ENCODE data around the gene SFI1.
"Not testable (repeated sequence)": the region's sequence is repeated elsewhere in the genome, so short reads cannot be mapped to it uniquely, and the experiment has no call there.

SFI1 gene

GRCh38 chr22:31586137-31586920, 90.0 kb downstream of the SFI1 start:
- no peak for DNase-seq (ENCODE audit: low read depth, low spot score)

GRCh38 chr22:31588970-31589675, 92.8 kb downstream of the SFI1 start:
- no peak for DNase-seq (ENCODE audit: low read depth, low spot score)

GRCh38 chr22:31590161-31590560, 93.8 kb downstream of the SFI1 start:
- not testable (repeated sequence) for DNase-seq (ENCODE audit: low read depth, low spot score)

GRCh38 chr22:31595271-31595670, 98.9 kb downstream of the SFI1 start:
- no peak for DNase-seq (ENCODE audit: low read depth, low spot score)

- no peak for DNase-seq (ENCODE audit: low read depth, low spot score)
Observed at GRCh38 chr22:31602259-31602952, 106.1 kb downstream of the SFI1 start.

- no peak for DNase-seq (ENCODE audit: low read depth, low spot score)
Observed at GRCh38 chr22:31603081-31603525, 106.8 kb downstream of the SFI1 start.

GRCh38 chr22:31603574-31603973, 107.2 kb downstream of the SFI1 start:
- DNase-seq (ENCODE audit: low read depth, low spot score) = no peak

GRCh38 chr22:31604137-31604705, 107.9 kb downstream of the SFI1 start:
- DNase-seq (ENCODE audit: low read depth, low spot score) = no peak

- DNase-seq (ENCODE audit: low read depth, low spot score) = no peak
Observed at GRCh38 chr22:31604746-31605705, 108.7 kb downstream of the SFI1 start.

GRCh38 chr22:31605851-31606585, 109.7 kb downstream of the SFI1 start:
- no peak for DNase-seq (ENCODE audit: low read depth, low spot score)

GRCh38 chr22:31607696-31608095, 111.4 kb downstream of the SFI1 start:
- no peak for DNase-seq (ENCODE audit: low read depth, low spot score)

GRCh38 chr22:31609716-31610115, 113.4 kb downstream of the SFI1 start:
- DNase-seq (ENCODE audit: low read depth, low spot score) = no peak

- no peak for DNase-seq (ENCODE audit: low read depth, low spot score)
Observed at GRCh38 chr22:31610611-31611010, 114.3 kb downstream of the SFI1 start.

- DNase-seq (ENCODE audit: low read depth, low spot score) = no peak
Observed at GRCh38 chr22:31611061-31611760, 114.9 kb downstream of the SFI1 start.

GRCh38 chr22:31612891-31613285, 116.6 kb downstream of the SFI1 start:
- no peak for DNase-seq (ENCODE audit: low read depth, low spot score)

- DNase-seq (ENCODE audit: low read depth, low spot score) = no peak
Observed at GRCh38 chr22:31613286-31613903, 117.1 kb downstream of the SFI1 start.

GRCh38 chr22:31613904-31614296, 117.6 kb downstream of the SFI1 start:
- DNase-seq (ENCODE audit: low read depth, low spot score) = no peak

- DNase-seq (ENCODE audit: low read depth, low spot score) = no peak
Observed at GRCh38 chr22:31614781-31615490, 118.6 kb downstream of the SFI1 start.

GRCh38 chr22:31615491-31615860, 119.1 kb downstream of the SFI1 start:
- no peak for DNase-seq (ENCODE audit: low read depth, low spot score)

Measured in brain pericyte (primary cell).